HTERT RPE-1 (cell line): ENCODE results near the gene TLNRD1.

Experiments
- in situ Hi-C: fragments of 300-500 bp; cut with MboI; formaldehyde crosslinking; loops from 4 replicates; pipeline ENCODE4 v1.14.3; 2020; ENCODE audit warnings: low sequenced_read_pairs

The TLNRD1 gene

DNA sequence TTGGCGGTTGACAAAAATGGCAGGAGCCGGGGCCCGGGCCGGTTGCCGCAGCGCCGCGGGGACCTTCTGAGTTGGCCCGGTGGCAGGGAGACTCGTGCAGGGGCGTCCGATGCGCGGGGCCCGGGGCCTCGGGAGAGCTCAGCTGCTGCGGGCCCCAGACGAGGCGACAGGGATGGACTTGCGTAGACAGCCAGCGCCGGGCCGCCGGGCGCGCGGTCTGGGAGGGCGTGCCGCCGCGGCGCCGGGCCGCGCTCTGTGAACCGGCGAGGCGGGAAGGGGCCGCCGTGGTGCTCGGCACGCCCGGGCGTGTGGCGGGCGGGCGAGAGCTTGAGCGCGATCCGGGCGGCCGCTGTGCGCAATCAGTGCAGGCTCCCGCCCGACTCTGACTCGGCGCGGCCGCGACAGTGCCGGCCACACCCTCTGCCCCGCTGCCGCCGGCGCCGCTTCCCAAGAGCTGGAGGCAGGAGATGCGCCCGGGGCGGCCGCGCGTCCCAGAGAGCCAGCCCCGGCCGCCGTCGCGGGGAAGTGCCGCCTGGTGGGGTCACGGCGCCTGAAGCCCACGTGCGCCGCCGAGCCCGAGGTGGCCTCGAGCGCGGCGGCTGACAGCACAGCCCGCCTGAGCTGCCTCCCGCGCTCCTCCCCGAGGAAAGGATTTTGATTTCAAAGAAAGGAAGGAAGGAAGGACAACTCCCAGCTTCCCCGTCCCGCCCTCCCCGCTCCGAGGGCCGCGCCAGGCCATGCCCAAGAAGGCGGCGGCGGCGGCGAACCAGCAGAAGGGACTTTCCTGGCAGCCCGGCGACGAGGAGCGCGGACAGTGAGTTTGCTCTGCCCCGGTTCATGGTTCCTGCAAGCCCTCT lies 657 bp downstream of the TLNRD1 start:
- in situ Hi-C loops: no loop called here

DNA sequence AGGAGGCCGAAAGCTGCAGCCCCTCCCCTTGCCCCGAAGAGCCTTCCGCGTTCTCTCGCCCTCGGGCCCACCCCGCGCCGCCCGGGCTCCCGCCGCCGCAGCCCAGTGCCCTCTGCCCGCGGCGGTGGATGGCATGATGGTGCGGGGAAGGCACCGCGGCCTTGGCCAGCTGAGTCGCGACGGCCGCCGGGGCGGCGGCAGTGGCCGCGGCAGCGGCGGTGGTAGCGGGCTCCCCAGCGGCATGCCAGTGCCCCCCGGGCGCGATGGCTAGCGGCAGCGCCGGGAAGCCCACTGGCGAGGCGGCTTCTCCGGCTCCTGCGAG lies 1.2 kb downstream of the TLNRD1 start:
- in situ Hi-C loops: no loop called here

- in situ Hi-C loops: no loop called here
These were observed 1.8 kb downstream of the TLNRD1 start for GRCh38 chr15:81002331-81003096.

GRCh38 chr15:81003097-81003350 lies 2.3 kb downstream of the TLNRD1 start:
- in situ Hi-C loops: no loop called here

GRCh38 chr15:81006124-81006523 lies 5.4 kb downstream of the TLNRD1 start:
- in situ Hi-C loops: no loop called here

DNA sequence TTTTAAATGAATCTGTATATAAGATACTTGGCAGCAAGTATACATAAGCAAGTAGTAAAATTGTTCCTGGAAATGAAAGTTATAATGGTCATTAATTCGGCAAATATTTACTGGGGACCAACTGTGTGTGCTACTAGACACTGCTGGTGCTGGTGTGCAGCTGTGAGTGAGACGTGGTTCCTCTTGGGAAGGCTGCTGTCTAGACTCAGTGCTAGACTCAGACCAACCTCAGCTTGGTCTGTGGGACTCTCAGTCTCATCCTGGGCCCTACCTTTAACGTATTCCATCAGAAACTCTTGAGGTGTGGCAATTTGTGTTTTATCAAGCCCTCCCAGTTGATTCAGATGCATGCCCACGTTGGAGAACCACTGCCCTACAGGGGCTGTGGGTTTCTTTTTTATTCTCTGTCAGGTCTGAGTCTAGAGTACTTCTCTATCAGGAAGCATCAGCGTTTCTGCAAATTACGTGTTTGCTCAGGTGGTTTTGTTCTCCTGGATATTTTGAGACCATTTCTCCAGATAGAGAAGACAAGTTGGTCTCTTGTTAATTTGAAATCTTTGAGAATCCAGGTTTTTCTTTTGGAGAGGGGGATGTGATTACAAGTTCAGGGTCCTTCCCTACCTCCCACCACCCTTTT lies 6.8 kb downstream of the TLNRD1 start:
- in situ Hi-C loops: no loop called here

DNA sequence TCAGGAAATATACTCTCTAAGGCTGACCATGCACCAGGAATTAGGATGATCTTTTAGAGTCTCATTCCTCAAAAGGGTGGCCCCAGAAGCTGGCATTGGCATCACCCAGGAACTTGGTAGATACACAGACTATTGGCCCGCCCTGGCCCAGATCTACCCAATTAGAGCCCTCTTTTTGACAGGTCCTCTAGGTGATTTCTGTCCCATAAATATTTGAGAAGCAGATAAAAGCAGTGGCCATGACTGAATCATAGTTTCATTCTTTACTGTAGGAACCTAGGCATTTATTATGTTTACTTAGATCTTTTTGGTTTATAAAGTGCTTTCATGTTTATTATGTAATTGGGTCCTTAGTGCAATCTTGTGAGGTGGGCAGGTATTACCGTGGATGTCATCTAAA lies 7.6 kb downstream of the TLNRD1 start:
- in situ Hi-C loops: no loop called here

DNA sequence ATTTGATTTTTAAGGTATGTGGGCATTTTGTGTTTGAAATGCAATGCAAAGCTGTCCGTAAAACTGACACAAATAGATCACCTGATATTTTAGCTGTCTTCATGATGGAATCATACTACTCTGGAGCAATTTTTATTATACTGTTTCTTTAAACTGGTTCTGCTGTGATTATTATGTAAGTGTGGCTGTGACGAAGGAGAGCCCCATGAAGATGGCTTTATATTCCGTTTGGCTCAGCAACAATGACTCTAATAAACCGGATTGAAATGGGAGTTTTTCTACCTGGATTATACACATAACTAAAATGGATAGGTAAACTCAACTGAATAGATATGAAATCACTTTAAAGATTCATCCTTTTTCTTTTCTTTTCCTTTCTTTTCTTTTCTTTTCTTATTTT lies 9.4 kb downstream of the TLNRD1 start:
- in situ Hi-C loops: no loop called here

DNA sequence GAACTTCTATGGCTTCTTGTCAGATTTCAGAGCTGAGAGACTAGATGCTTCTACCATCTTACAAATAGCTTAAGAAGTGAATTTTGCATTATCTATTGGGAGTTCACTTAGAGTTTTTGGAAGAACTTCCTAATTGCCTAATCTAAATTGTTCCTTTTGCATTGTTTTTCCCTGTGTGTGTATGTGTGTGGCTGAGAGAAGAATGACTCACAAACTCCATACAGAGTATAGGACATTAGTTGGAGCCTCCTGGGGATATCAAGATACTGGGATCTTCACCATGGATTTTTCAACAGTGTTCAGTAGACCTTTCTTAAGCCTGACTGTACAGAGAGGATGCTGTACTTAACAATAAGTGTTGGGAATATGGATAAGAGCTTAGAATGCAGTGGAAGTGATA lies 10.9 kb downstream of the TLNRD1 start:
- in situ Hi-C loops: no loop called here

- in situ Hi-C loops: no loop called here
These were observed 11.9 kb downstream of the TLNRD1 start for GRCh38 chr15:81012588-81012987.

DNA sequence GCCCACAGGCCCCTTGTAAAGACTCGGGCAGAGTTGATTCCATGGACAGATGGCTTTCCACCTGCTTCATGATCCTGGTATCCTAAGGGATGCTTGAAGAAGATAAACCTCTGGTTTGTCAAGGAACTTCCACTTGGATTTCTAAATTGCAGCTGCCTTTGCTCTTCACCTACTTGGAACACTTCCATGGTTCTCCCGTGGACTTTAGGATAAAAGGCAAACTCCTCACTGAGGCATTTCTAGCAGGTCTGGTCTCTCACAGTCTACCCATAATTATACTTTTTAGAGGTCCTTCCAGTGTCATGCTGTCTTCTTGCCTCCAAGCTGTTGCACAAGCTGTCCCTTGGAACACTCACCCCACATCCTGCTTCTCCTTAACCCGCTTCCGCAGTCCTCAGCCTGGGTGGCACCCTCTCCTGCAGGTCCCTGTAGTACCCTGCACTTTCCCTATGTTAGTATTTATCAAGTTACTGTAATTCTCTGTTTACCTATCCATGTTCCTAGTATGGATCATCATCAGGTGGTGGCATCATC lies 12.7 kb downstream of the TLNRD1 start:
- in situ Hi-C loops: no loop called here

GRCh38 chr15:81014446-81015093 lies 13.8 kb downstream of the TLNRD1 start:
- in situ Hi-C loops: no loop called here

DNA sequence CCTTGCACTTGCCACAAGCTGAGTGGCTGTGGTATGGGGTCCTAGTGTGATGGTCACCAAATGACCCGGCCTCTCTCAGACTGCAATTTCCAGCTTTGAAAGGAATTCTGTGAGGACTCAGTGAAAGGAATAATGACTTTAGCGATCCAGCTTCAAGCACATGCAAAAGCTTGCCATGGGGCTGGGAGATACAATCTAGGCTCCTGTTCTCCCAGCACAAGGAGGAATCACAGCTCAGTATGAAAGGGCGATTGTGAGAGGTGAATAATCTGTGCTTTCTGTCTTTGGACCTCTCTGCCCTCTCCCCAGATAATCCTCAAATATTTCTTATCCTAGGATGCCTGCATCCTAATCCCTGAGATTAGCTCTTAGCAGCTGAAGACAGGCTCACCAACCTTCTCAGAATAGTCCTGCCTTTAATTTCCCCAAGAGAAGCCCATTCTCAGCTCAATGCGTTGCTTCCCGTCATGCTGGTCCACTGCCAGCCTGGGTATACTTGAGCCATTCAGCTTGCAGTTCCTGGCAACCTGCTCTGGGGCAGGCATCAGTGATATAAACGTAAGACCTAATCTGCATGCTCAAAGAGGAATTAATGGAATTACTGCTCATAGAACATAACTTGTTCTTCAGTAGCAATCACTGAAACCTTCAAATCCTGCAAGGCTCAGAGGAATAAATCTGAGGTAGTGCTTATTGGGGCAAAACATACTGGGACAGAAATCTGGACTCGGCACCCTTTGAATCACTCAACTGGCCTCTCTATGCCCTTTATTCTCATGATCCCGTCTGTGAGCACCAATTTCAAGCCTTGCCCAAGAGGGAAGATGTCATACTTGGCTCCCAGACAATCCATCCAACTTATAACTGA lies 15.1 kb downstream of the TLNRD1 start:
- in situ Hi-C loops: no loop called here

DNA sequence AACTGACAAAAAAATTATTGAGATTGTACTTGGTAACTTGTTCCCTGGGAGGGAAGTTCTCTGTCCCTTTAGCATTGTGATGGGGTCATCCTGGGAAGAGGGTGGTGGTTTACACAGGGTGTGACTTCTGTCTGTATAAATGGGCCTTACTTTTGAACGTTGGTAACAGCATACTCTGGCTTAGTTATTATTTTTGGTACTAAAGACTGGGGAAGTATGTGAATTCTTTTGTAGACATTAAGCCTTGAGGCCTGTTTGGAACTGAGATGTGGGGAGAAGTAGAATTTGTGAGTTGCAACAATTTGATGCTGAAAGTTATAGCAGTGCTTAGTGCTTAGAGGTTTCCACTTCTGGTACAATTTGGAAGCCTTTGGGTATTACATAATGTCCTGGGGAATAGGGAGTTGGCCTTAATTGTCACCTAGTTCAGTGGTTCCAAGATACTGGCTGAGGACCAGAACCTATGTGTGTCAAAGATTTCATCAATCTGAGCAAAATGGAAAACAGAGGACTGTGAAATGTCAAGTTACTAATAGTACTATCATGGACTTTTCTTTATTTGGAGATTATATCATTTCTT lies 15.9 kb downstream of the TLNRD1 start:
- in situ Hi-C loops: no loop called here

- in situ Hi-C loops: no loop called here
These were observed 17.5 kb downstream of the TLNRD1 start for GRCh38 chr15:81018197-81018596.

DNA sequence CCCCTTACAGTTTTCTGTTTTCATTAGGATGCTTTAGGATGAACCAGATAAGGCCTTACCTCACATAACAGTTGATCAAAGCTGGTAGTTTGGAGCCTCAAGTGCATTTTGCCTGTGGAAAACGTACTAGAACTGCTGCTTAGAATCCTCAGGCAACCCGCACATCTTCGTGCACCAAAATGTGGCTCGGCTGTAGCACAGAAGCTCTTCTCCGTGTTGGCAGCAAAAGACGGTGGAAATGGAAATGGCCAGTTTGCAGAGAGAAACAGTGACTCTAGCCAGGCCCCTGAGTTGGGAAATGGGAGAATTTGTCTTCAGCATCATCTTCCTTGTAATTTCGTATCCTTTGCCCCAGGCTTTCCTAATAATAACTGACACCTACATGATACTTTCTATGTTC lies 20.6 kb downstream of the TLNRD1 start:
- in situ Hi-C loops: no loop called here

- in situ Hi-C loops: no loop called here
These were observed 23.0 kb downstream of the TLNRD1 start for GRCh38 chr15:81023483-81024264.

DNA sequence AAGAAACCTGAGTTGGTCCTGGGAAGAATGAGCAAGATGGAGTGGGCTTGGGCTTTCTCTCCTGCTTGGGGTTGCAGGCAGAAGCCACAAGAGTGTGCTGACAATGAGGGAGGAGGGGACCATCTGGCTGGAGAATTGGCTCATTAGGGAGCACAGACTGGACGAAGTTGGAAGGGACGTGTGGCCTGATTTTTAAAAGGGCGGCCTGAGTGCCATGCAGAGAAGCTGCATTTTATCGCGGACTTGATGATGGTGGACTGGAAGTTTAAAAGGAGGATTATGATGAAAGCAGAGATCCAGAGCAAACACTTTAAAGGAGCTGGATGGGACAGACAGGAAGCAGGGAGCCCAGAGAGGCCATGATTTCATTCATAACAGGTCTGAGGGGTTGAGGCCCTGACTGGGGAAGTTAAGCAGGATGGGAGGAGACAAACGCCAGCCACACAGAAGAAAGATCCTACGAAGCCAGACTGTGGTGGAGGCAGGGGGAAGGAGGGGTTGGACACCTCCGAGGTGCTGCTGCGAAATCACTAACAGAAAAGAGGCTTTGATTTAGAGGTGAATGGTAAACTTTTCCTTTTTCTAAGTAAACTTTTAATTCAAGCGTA lies 23.6 kb downstream of the TLNRD1 start:
- in situ Hi-C loops: no loop called here

- in situ Hi-C loops: no loop called here
These were observed 24.2 kb downstream of the TLNRD1 start for GRCh38 chr15:81024936-81025335.
